CD4-positive, alpha-beta T cell treated with Interleukin-15 for 1 hour (primary cell): Measurements from ENCODE around the gene OR52E8.

Experiments
- DNase-seq: peaks from one replicate; pipeline ENCODE4 v3.0.0-alpha.2; 2020

Gene OR52E8

GRCh38 chr11:5857590-5857989, at the start of gene OR52E8:
TSS of gene OR52E8 (minus strand) at chr11:5857690. CDS start at chr11:5857690, 0 bp downstream.
- DNase-seq, result no peak

GRCh38 chr11:5899534-5899933, 42.0 kb upstream of the OR52E8 start:
- no peak for DNase-seq

- DNase-seq, result no peak
Measured at GRCh38 chr11:5892908-5893307, 35.4 kb upstream of the OR52E8 start, which contains the start of gene OR52E5. TSS of gene OR52E5 (plus strand) at chr11:5893208. CDS start at chr11:5900777, 7,569 bp downstream.

GRCh38 chr11:5891216-5891800, 33.8 kb upstream of the OR52E8 start:
- DNase-seq, result no peak

GRCh38 chr11:5887661-5888060, 30.2 kb upstream of the OR52E8 start:
- DNase-seq, result no peak

GRCh38 chr11:5887172-5887571, 29.7 kb upstream of the OR52E8 start:
- DNase-seq, result no peak

GRCh38 chr11:5881756-5882155, 24.3 kb upstream of the OR52E8 start:
- DNase-seq, result no peak

GRCh38 chr11:5880329-5880728, 22.8 kb upstream of the OR52E8 start, which contains the start of gene OR52E4:
TSS of gene OR52E4 (plus strand) at chr11:5880629. CDS start at chr11:5884293, 3,664 bp downstream.
- DNase-seq, result no peak

- no peak for DNase-seq
Measured at GRCh38 chr11:5878564-5878963, 21.1 kb upstream of the OR52E8 start.

- DNase-seq, result no peak
Measured at GRCh38 chr11:5865826-5866225, 8.3 kb upstream of the OR52E8 start.

- no peak for DNase-seq
Measured at GRCh38 chr11:5851002-5851401, 6.5 kb downstream of the OR52E8 start.

- DNase-seq, result no peak
Measured at GRCh38 chr11:5847711-5848110, 9.8 kb downstream of the OR52E8 start.

GRCh38 chr11:5846701-5847100, 10.8 kb downstream of the OR52E8 start:
- DNase-seq, result no peak

GRCh38 chr11:5841797-5842196, 15.7 kb downstream of the OR52E8 start, which contains the start of gene OR52E6:
TSS of gene OR52E6 (minus strand) at chr11:5841897. CDS start at chr11:5841897, 0 bp downstream.
- DNase-seq, result no peak

GRCh38 chr11:5837695-5838094, 19.8 kb downstream of the OR52E8 start:
- no peak for DNase-seq

GRCh38 chr11:5833446-5833845, 24.0 kb downstream of the OR52E8 start:
- no peak for DNase-seq

GRCh38 chr11:5831196-5831829, 26.2 kb downstream of the OR52E8 start:
- no peak for DNase-seq

- no peak for DNase-seq
Measured at GRCh38 chr11:5818245-5818886, 39.1 kb downstream of the OR52E8 start.

GRCh38 chr11:5815534-5815933, 42.0 kb downstream of the OR52E8 start:
- DNase-seq, result no peak

GRCh38 chr11:5809905-5810795, 47.3 kb downstream of the OR52E8 start:
- DNase-seq, result no peak

- DNase-seq, result no peak
Measured at GRCh38 chr11:5809122-5809519, 48.4 kb downstream of the OR52E8 start.

GRCh38 chr11:5808500-5809121, 48.9 kb downstream of the OR52E8 start, which contains the start of gene OR52N2:
TSS of gene OR52N2 (plus strand) at chr11:5808924. CDS start at chr11:5820336, 11,412 bp downstream.
- peak; percentile 71 for DNase-seq
